ENCODE results near the gene CDKAL1.

Gene CDKAL1

GRCh38 chr6:20700375-20700774 is 166.1 kb downstream of the CDKAL1 start:
- no peak overlapping the region for H3K4me3 ChIP-seq (ENCODE audit: low read depth, low read length)
- no peak for TF ChIP-seq CTCF (IDR thresholded peaks at IDR 0.05; ENCODE audit: borderline replicate concordance, insufficient read depth, low read depth, low read length)

GRCh38 chr6:20702366-20702765 is 168.1 kb downstream of the CDKAL1 start:
- TF ChIP-seq CTCF (IDR thresholded peaks at IDR 0.05; ENCODE audit: borderline replicate concordance, insufficient read depth, low read depth, low read length) = no peak
- no peak overlapping the region for H3K4me3 ChIP-seq (ENCODE audit: low read depth, low read length)

GRCh38 chr6:20703049-20703448 is 168.8 kb downstream of the CDKAL1 start:
- no peak overlapping the region for H3K4me3 ChIP-seq (ENCODE audit: low read depth, low read length)
- TF ChIP-seq CTCF (IDR thresholded peaks at IDR 0.05; ENCODE audit: borderline replicate concordance, insufficient read depth, low read depth, low read length) = no peak

DNA sequence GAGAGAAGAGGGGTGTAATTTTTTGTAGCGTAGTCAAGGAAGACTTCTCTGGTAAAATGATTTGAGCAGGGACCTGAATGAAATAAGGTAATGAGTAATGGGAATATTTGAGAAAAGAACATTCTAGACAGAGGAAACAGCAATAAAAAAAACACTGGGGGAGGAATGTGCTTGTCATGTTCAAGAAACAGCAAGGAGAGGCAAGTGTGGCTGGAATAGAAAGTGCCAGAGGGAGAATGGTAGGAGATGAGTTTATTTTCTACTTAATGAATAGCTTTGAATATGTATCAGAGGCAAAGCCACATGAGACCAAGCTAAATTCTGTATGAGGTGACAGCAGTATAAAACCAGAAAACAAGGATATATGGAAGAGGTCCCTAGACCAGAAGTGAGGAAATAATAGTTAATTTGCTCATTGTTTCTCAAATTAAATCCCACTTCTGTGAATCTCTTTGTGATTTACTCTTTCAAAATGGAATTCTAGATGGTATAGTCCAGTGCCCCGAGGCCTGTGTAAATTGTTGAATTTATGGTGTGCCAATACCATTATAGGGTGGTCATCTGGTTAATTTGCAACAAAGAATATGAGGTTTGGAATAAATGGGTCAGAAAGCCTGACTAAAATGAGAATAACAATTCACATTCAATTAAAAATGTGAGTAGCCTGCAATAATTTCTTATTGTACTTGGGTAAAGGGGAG is 170.2 kb downstream of the CDKAL1 start:
- no peak overlapping the region for H3K4me3 ChIP-seq (ENCODE audit: low read depth, low read length)
- no peak for TF ChIP-seq CTCF (IDR thresholded peaks at IDR 0.05; ENCODE audit: borderline replicate concordance, insufficient read depth, low read depth, low read length)

DNA sequence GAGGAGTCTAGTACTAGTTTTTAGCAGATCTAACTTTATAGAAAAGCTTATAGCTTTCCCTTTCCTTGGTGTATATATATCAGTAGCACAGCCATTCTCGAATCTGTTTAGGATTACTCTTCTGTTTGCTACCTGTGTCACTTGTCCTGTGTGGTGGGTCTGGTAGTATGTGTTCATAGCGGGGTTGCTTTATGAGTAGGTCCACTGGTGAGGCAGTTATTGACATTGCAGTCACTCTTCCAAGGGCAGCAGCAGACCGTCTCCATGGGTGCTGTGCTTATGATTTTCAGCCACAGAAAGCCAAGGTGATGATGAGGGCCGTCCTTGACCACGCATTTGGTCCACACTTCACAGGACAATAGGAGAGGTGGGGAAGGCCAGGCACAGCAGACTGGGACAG is 171.5 kb downstream of the CDKAL1 start:
- no peak overlapping the region for H3K4me3 ChIP-seq (ENCODE audit: low read depth, low read length)
- TF ChIP-seq CTCF (IDR thresholded peaks at IDR 0.05; ENCODE audit: borderline replicate concordance, insufficient read depth, low read depth, low read length) = no peak

DNA sequence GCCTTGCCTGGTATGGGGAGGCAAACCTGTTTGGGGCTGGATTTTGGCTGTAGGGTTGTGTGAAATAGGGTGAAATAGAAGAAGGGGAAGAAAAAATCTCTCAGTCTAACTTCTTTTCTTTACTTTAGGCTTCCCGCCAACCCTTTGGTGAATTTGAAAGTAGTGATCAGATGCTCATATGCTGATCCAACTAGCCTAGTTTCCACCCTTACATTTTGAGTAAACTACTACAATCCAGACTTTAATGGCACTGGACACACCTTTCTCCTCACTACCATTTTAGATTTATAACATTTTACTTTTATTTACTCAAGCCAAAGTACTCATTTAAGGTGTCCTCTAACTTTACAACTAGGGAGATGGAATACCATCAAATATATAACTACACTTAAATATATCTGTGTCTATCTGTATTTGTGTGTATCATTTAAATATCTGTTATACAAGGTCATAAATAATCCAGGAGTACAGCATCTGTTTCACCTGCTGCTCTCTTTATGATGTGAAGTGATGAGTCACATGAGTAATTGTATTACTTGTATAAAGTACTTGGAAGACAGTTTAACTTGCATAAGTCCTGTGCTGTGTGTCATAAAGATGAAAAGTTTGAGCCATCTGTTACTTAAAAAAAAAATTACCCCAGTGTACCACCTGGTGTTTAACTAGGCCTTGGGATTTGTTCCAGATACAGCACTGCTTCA is 172.1 kb downstream of the CDKAL1 start:
- no peak overlapping the region for H3K4me3 ChIP-seq (ENCODE audit: low read depth, low read length)
- TF ChIP-seq CTCF (IDR thresholded peaks at IDR 0.05; ENCODE audit: borderline replicate concordance, insufficient read depth, low read depth, low read length) = no peak

- no peak overlapping the region for H3K4me3 ChIP-seq (ENCODE audit: low read depth, low read length)
- TF ChIP-seq CTCF (IDR thresholded peaks at IDR 0.05; ENCODE audit: borderline replicate concordance, insufficient read depth, low read depth, low read length) = no peak
These were observed 172.8 kb downstream of the CDKAL1 start for GRCh38 chr6:20706939-20707485.
